H1 (cell line): Measurements from ENCODE around the gene PARP15. TPM values are rescaled to one million over a fixed set of nuclear protein-coding genes. Genes with fewer than 3 reads are reported as not detected.

Experiments used
- CTCF ChIA-PET: fragments of 300-600 bp; sonication (Branson Sonifier 250); formaldehyde crosslinking; loops from one replicate; lab custom pipeline; 2021; ENCODE audit not compliant: partially characterized antibody; lab: Charles Lee
- POLR2A ChIA-PET: fragments of 300-600 bp; sonication (Branson Sonifier 250); formaldehyde crosslinking; loops from one replicate; lab custom pipeline; 2021; ENCODE audit warnings: inconsistent platforms; ENCODE audit not compliant: partially characterized antibody; lab: Charles Lee
- DNase-seq, 2 experiments: peaks; one replicate each; pipeline versions ENCODE4 v3.0.0 to v3.0.0-alpha.2; 2010 to 2022; ENCODE audit warnings: low spot score in 2 of 2, low read depth in 1 of 2, mixed read lengths in 1 of 2
- FAIRE-seq: peaks from 2 replicates; lab custom pipeline; 2011; peaks lifted over from hg19 to GRCh38; lab: Jason Lieb, UNC
- H2AFZ ChIP-seq: 2 replicates; pipeline ENCODE4 v1.8.1; 2012; ENCODE audit warnings: low read length, inconsistent platforms
- H2AK5ac ChIP-seq: 2 replicates; pipeline ENCODE4 v1.6.1; 2013; ENCODE audit warnings: low read depth, low read length
- H2BK120ac ChIP-seq: replicated peaks from 2 replicates; pipeline ENCODE3; 2013; ENCODE audit warnings: low read depth, low read length, inconsistent platforms
- H2BK12ac ChIP-seq: 2 replicates; pipeline ENCODE4 v1.6.1; 2013; ENCODE audit warnings: low read depth, low read length
- H2BK15ac ChIP-seq: 2 replicates; pipeline ENCODE4 v1.6.1; 2013; ENCODE audit warnings: low read length
- H2BK20ac ChIP-seq: 2 replicates; pipeline ENCODE4 v1.6.1; 2013; ENCODE audit warnings: low read length
- H2BK5ac ChIP-seq: 2 replicates; pipeline ENCODE4 v1.6.1; 2013; ENCODE audit warnings: low read depth, low read length
- H3K14ac ChIP-seq: 2 replicates; pipeline ENCODE4 v1.6.1; 2013; ENCODE audit warnings: inconsistent platforms; ENCODE audit not compliant: insufficient read length
- H3K18ac ChIP-seq: 2 replicates; pipeline ENCODE4 v1.6.1; 2013; ENCODE audit warnings: low read length; ENCODE audit errors: extremely low read depth
- H3K23ac ChIP-seq: 2 replicates; pipeline ENCODE4 v1.6.1; 2013; ENCODE audit warnings: inconsistent platforms; ENCODE audit not compliant: insufficient read length
- H3K23me2 ChIP-seq: 2 replicates; pipeline ENCODE4 v1.6.1; 2013; ENCODE audit warnings: low read depth, low read length
- H3K27ac ChIP-seq: 2 replicates; pipeline ENCODE4 v1.6.1; 2011; ENCODE audit warnings: low read depth, low read length, inconsistent platforms
- H3K27me3 ChIP-seq, 4 experiments: replicated peaks in 1 of 4; 1 replicate in 1 of 4; 2 replicates in 3 of 4; pipeline versions ENCODE4 v1.6.1 to v1.8.1; 2011 to 2013; ENCODE audit warnings: low read length in 3 of 4, mild to moderate bottlenecking in 3 of 4, inconsistent platforms in 2 of 4, mixed read lengths in 2 of 4, moderate library complexity in 1 of 4; ENCODE audit not compliant: control insufficient read depth in 3 of 4, insufficient read depth in 3 of 4; ENCODE audit errors: extremely low read depth in 1 of 4
- H3K36me3 ChIP-seq, 4 experiments: 2 replicates each; pipeline versions ENCODE4 v1.6.1 to v1.8.1; 2011 to 2013; ENCODE audit warnings: mild to moderate bottlenecking in 4 of 4, low read length in 3 of 4, moderate library complexity in 2 of 4, control low read depth in 1 of 4, inconsistent platforms in 1 of 4; ENCODE audit not compliant: insufficient read depth in 4 of 4, control insufficient read depth in 2 of 4
- H3K4ac ChIP-seq: replicated peaks from 2 replicates; pipeline ENCODE3; 2013; ENCODE audit warnings: low read length, low read depth, mixed read lengths, inconsistent platforms; ENCODE audit not compliant: insufficient read length
- H3K4me1 ChIP-seq, 4 experiments: replicated peaks in 1 of 4; 1 replicate in 1 of 4; 2 replicates in 3 of 4; pipeline versions ENCODE4 v1.6.1 to v1.8.1; 2011 to 2013; ENCODE audit warnings: low read length in 3 of 4, inconsistent platforms in 2 of 4, mixed read lengths in 1 of 4; ENCODE audit not compliant: insufficient read depth in 4 of 4, control insufficient read depth in 3 of 4
- H3K4me2 ChIP-seq, 2 experiments: 2 replicates each; pipeline versions ENCODE4 v1.6.1 to v1.8.1; 2011 to 2013; ENCODE audit warnings: low read depth in 2 of 2, low read length in 2 of 2, control low read depth in 1 of 2, inconsistent platforms in 1 of 2, mild to moderate bottlenecking in 1 of 2; ENCODE audit not compliant: insufficient read depth in 1 of 2
- H3K4me3 ChIP-seq, 4 experiments: fragments of 200-600, 300-600 bp in 1 of 4; sonication (generic), shearing (Covaris generic), sonication (Bioruptor Twin) in 1 of 4; 2 replicates each; pipeline versions ENCODE4 v1.5.1 to v1.8.1; 2011 to 2016; ENCODE audit warnings: low read length in 4 of 4, low read depth in 3 of 4, control low read depth in 2 of 4, inconsistent platforms in 2 of 4, mild to moderate bottlenecking in 2 of 4, mixed read lengths in 1 of 4, moderate library complexity in 1 of 4; ENCODE audit not compliant: insufficient read depth in 2 of 4; ENCODE audit errors: extremely low read depth in 1 of 4
- H3K56ac ChIP-seq: replicated peaks from 2 replicates; pipeline ENCODE3; 2013; ENCODE audit warnings: low read depth, mild to moderate bottlenecking, mixed read lengths, low read length, inconsistent platforms; ENCODE audit not compliant: insufficient read length
- H3K79me1 ChIP-seq: 2 replicates; pipeline ENCODE4 v1.6.1; 2013; ENCODE audit warnings: low read depth, low read length, control low read depth
- H3K79me2 ChIP-seq, 2 experiments: 2 replicates each; pipeline versions ENCODE4 v1.6.1 to v1.8.1; 2012 to 2013; ENCODE audit warnings: low read length in 2 of 2, mild to moderate bottlenecking in 2 of 2, inconsistent platforms in 1 of 2; ENCODE audit not compliant: insufficient read depth in 2 of 2, control insufficient read depth in 1 of 2
- H3K9ac ChIP-seq, 4 experiments: replicated peaks in 1 of 4; 1 replicate in 1 of 4; 2 replicates in 3 of 4; pipeline versions ENCODE4 v1.6.1 to v1.8.1; 2011 to 2013; ENCODE audit warnings: low read depth in 3 of 4, low read length in 3 of 4, control low read depth in 2 of 4, mild to moderate bottlenecking in 2 of 4, moderate library complexity in 2 of 4, inconsistent platforms in 1 of 4; ENCODE audit errors: extremely low read depth in 1 of 4
- H3K9me3 ChIP-seq, 2 experiments: 2 replicates each; pipeline versions ENCODE4 v1.6.1 to v1.8.1; 2012 to 2013; ENCODE audit warnings: mild to moderate bottlenecking in 2 of 2, moderate library complexity in 2 of 2, control low read depth in 1 of 2, inconsistent platforms in 1 of 2, low read depth in 1 of 2, low read length in 1 of 2, mixed read lengths in 1 of 2; ENCODE audit not compliant: insufficient read depth in 2 of 2
- H4K20me1 ChIP-seq, 2 experiments: replicated peaks in 1 of 2; 2 replicates each; pipeline versions ENCODE3 to v1.8.1; 2011 to 2013; ENCODE audit warnings: inconsistent platforms in 2 of 2, low read length in 2 of 2, mild to moderate bottlenecking in 1 of 2; ENCODE audit not compliant: insufficient read depth in 2 of 2, control insufficient read depth in 1 of 2
- H4K5ac ChIP-seq: 2 replicates; pipeline ENCODE4 v1.6.1; 2013; ENCODE audit warnings: low read length, low read depth, mixed read lengths, inconsistent platforms; ENCODE audit not compliant: insufficient read length
- H4K8ac ChIP-seq: 2 replicates; pipeline ENCODE4 v1.8.0; 2013; ENCODE audit warnings: mild to moderate bottlenecking, moderate library complexity, low read length, inconsistent platforms; ENCODE audit not compliant: insufficient read depth; ENCODE audit errors: extremely low read depth
- H4K91ac ChIP-seq: replicated peaks from 2 replicates; pipeline ENCODE3; 2013; ENCODE audit warnings: low read length, mixed read lengths, inconsistent platforms; ENCODE audit not compliant: insufficient read length
- BCL11A ChIP-seq, 2 experiments: IDR thresholded peaks; one replicate each; pipeline ENCODE4 v1.6.1; 2011; ENCODE audit warnings: low read depth in 2 of 2, low read length in 2 of 2, mild to moderate bottlenecking in 2 of 2
- CEBPB ChIP-seq: IDR thresholded peaks from 2 replicates; pipeline ENCODE4 v1.6.1; 2012; ENCODE audit warnings: low read depth, low read length
- CREB1 ChIP-seq: IDR thresholded peaks from 2 replicates; pipeline ENCODE4 v1.6.1; 2012; ENCODE audit warnings: inconsistent platforms
- EZH2 ChIP-seq: fragments of 200-600 bp; sonication (generic); IDR thresholded peaks from 2 replicates; pipeline ENCODE4 v1.7.1; 2012; ENCODE audit warnings: low read depth, mild to moderate bottlenecking, moderate library complexity, low read length, inconsistent platforms; ENCODE audit not compliant: severe bottlenecking
- HDAC2 ChIP-seq, 2 experiments: fragments of 300-600 bp in 1 of 2; sonication (generic) in 1 of 2; IDR thresholded peaks; 2 replicates each; pipeline ENCODE4 v1.6.1; 2011 to 2012; ENCODE audit warnings: low read depth in 2 of 2, low read length in 2 of 2, mild to moderate bottlenecking in 2 of 2, moderate library complexity in 2 of 2, borderline replicate concordance in 1 of 2, inconsistent platforms in 1 of 2
- KDM5A ChIP-seq: fragments of 200-600 bp; IDR thresholded peaks from 2 replicates; pipeline ENCODE4 v1.7.1; 2012; ENCODE audit warnings: mild to moderate bottlenecking, low read length, inconsistent platforms, mixed read lengths
- MAFK ChIP-seq: IDR thresholded peaks from 2 replicates; pipeline ENCODE4 v1.6.1; 2012; ENCODE audit warnings: low read depth, mild to moderate bottlenecking, improper control_type of control experiment, low read length
- WGBS, 2 experiments: shearing (Covaris generic) in 1 of 2; methylation state at CpG; one replicate each; pipeline versions ENCODE4 v1.1.6 to v1.1.7; 2013 to 2015; ENCODE audit warnings: low lambda C conversion rate in 2 of 2, mixed read lengths in 2 of 2, inconsistent platforms in 1 of 2, low coverage in 1 of 2, missing lambda C conversion rate in 1 of 2; ENCODE audit not compliant: insufficient replicate concordance in 2 of 2, insufficient coverage in 1 of 2, insufficient read length in 1 of 2; ENCODE audit errors: extremely low coverage in 1 of 2, missing lambda C conversion rate in 1 of 2; 5-methylcytosine and 5-hydroxymethylcytosine counted together
- polyA plus RNA-seq, 7 experiments: library from polyadenylated mRNA; depleted of rRNA in 3 of 7; stranded (reverse) in 5 of 7; unstranded in 2 of 7; fragments of >200 nt in 5 of 7; fragments of 200-250 nt in 2 of 7; gene quantifications; 1 replicate in 5 of 7; 2 replicates in 1 of 7; 4 replicates in 1 of 7; pipeline versions ENCODE4 v1.2.1 to v1.2.3, GENCODE V29; 2011 to 2013; ENCODE audit warnings: missing spikeins in 2 of 7, mixed read lengths in 2 of 7
- total RNA-seq: library from RNA; stranded (reverse); fragmentation: NEBNext Ultra II Directional; extraction: Animal tissue kit (Norgen Biotek cat#: 25700); gene quantifications from 2 replicates; pipeline ENCODE4 v1.2.1, GENCODE V29; 2021

The PARP15 gene
- total and polyA plus RNA-seq, 2 of the 8 experiments (the other 6 are each of a cell fraction or from before 2014, with no cell fraction given) = 0.37 to 0.45 TPM

GRCh38 chr3:122582390-122582789 lies 4.9 kb downstream of the PARP15 start:
- no peak overlapping the region for H2BK120ac ChIP-seq
- H3K79me1 ChIP-seq = no peaks in the 10 kb centered on the region
- H3K4me2 ChIP-seq = no peak overlapping the region
- no peak overlapping the region for H2AFZ ChIP-seq
- no peaks in the 10 kb centered on the region for H4K20me1 ChIP-seq
- H3K4me3 ChIP-seq = no peak overlapping the region
- H3K9ac ChIP-seq = no peak overlapping the region
- H2BK15ac ChIP-seq = no peak overlapping the region
- H3K4me1 ChIP-seq = no peaks in the 10 kb centered on the region
- no peak overlapping the region for H2AK5ac ChIP-seq
- no peak overlapping the region for H2BK20ac ChIP-seq
- no peak overlapping the region for H4K5ac ChIP-seq
- 78% methylated on average over 1 of the region's 1 CpG; no CpG with 5 or more reads in 1 of the 2 experiments for WGBS, 2 experiments
- no peak overlapping the region for H3K27ac ChIP-seq
- ChIA-PET POLR2A (no interaction called here), CTCF (no interaction called here)
- FAIRE-seq = no peak
- H3K14ac ChIP-seq = no peak overlapping the region
- H4K91ac ChIP-seq = no peak overlapping the region
- H2BK12ac ChIP-seq = no peak overlapping the region
- TF ChIP-seq KDM5A (no peak), MAFK (no peak), HDAC2 (IDR thresholded peaks at IDR 0.05; ENCODE audit: borderline replicate concordance in 1 of 2, low read depth in 2 of 2, low read length in 2 of 2) (no peak), CREB1 (no peak), BCL11A (IDR thresholded peaks at IDR 0.05; ENCODE audit: low read depth in 2 of 2, low read length in 2 of 2) (no peak), EZH2 (no peak), CEBPB (no peak)
- no peak overlapping the region for H4K8ac ChIP-seq
- no peak overlapping the region for H3K18ac ChIP-seq
- peaks cover 7 to 8% of the 10 kb centered on the region in 2 experiments; a peak in 3 of 4 replicates for H3K9me3 ChIP-seq
- no peak overlapping the region for H3K56ac ChIP-seq
- H3K36me3 ChIP-seq = peaks cover 0 to 3% (median 0%) of the 10 kb centered on the region in 4 experiments; a peak in 3 of 8 replicates
- no peaks in the 10 kb centered on the region; the same call in 1 of the 2 replicates for H3K23me2 ChIP-seq
- H3K4ac ChIP-seq = no peak overlapping the region
- H3K27me3 ChIP-seq = peaks cover 0 to 5% (median 2%) of the 10 kb centered on the region in 4 experiments; a peak in 3 of 7 replicates
- no peak overlapping the region for H2BK5ac ChIP-seq
- no peak overlapping the region for H3K23ac ChIP-seq
- no peak for DNase-seq
- H3K79me2 ChIP-seq = no peaks in the 10 kb centered on the region
